Astrocyte (in vitro differentiated cells and primary cell): ENCODE data around the gene LCT. TPM values are rescaled to one million over a fixed set of nuclear protein-coding genes. Genes with fewer than 3 reads are reported as not detected.

Experiments used
- DNase-seq: peaks from one replicate; pipeline ENCODE4 v3.0.0-alpha.2; 2010; ENCODE audit warnings: low read depth
- FAIRE-seq: peaks from 2 replicates; lab custom pipeline; 2011; peaks lifted over from hg19 to GRCh38; lab: Jason Lieb, UNC
- H2AFZ ChIP-seq: 2 replicates; pipeline ENCODE4 v1.6.0; 2012; ENCODE audit warnings: low read depth, low read length, inconsistent platforms
- H3K27ac ChIP-seq: 2 replicates; pipeline ENCODE4 v1.5.1; 2011; ENCODE audit warnings: low read depth, low read length, inconsistent platforms
- H3K27me3 ChIP-seq: 2 replicates; pipeline ENCODE4 v1.6.0; 2011; ENCODE audit warnings: low read length, inconsistent platforms; ENCODE audit not compliant: insufficient read depth
- H3K36me3 ChIP-seq: 2 replicates; pipeline ENCODE4 v1.5.1; 2011; ENCODE audit warnings: low read length, inconsistent platforms; ENCODE audit not compliant: insufficient read depth
- H3K4me1 ChIP-seq: 2 replicates; pipeline ENCODE4 v1.5.1; 2011; ENCODE audit warnings: low read length, inconsistent platforms; ENCODE audit not compliant: insufficient read depth
- H3K4me2 ChIP-seq: 2 replicates; pipeline ENCODE4 v1.6.0; 2012; ENCODE audit warnings: low read length, inconsistent platforms
- H3K4me3 ChIP-seq: 2 replicates; pipeline ENCODE4 v1.5.1; 2011; ENCODE audit warnings: low read depth, mild to moderate bottlenecking, low read length, inconsistent platforms; ENCODE audit not compliant: insufficient read depth
- H3K79me2 ChIP-seq: 2 replicates; pipeline ENCODE4 v1.6.0; 2012; ENCODE audit warnings: mild to moderate bottlenecking, low read length, inconsistent platforms; ENCODE audit not compliant: insufficient read depth
- H3K9ac ChIP-seq: 2 replicates; pipeline ENCODE4 v1.6.0; 2012; ENCODE audit warnings: mild to moderate bottlenecking, low read length, inconsistent platforms
- H3K9me3 ChIP-seq: 2 replicates; pipeline ENCODE4 v1.5.1; 2012; ENCODE audit warnings: low read depth, mild to moderate bottlenecking, low read length, inconsistent platforms; ENCODE audit not compliant: insufficient read depth
- H4K20me1 ChIP-seq: 2 replicates; pipeline ENCODE4 v1.6.0; 2012; ENCODE audit warnings: low read length, inconsistent platforms; ENCODE audit not compliant: insufficient read depth
- H3K27ac Mint-ChIP-seq: one replicate; pipeline ENCODE4 v1.8.0; 2021; ENCODE audit warnings: mild to moderate bottlenecking, mixed read lengths; ENCODE audit not compliant: unreplicated experiment
- H3K27me3 Mint-ChIP-seq: one replicate; pipeline ENCODE4 v1.8.0; 2021; ENCODE audit warnings: low read depth, mixed read lengths; ENCODE audit not compliant: unreplicated experiment
- H3K36me3 Mint-ChIP-seq: one replicate; pipeline ENCODE4 v1.8.0; 2021; ENCODE audit warnings: low read depth, mixed read lengths; ENCODE audit not compliant: unreplicated experiment
- H3K4me1 Mint-ChIP-seq: one replicate; pipeline ENCODE4 v1.8.0; 2021; ENCODE audit warnings: low read depth, mixed read lengths; ENCODE audit not compliant: unreplicated experiment
- H3K4me3 Mint-ChIP-seq: one replicate; pipeline ENCODE4 v1.8.0; 2021; ENCODE audit warnings: mild to moderate bottlenecking, moderate library complexity, mixed read lengths; ENCODE audit not compliant: unreplicated experiment
- H3K9me3 Mint-ChIP-seq: one replicate; pipeline ENCODE4 v1.8.0; 2021; ENCODE audit warnings: mild to moderate bottlenecking, mixed read lengths; ENCODE audit not compliant: unreplicated experiment
- CTCF ChIP-seq: IDR thresholded peaks from 2 replicates; pipeline ENCODE4 v1.5.1; 2011; ENCODE audit warnings: low read depth, mild to moderate bottlenecking, inconsistent platforms, low read length, moderate library complexity; ENCODE audit not compliant: insufficient read depth
- EZH2 ChIP-seq: IDR thresholded peaks from 2 replicates; pipeline ENCODE4 v1.6.1; 2012; ENCODE audit warnings: mild to moderate bottlenecking, low read length, inconsistent platforms; ENCODE audit not compliant: insufficient read depth
- total RNA-seq: library from RNA; stranded (reverse); gene quantifications from 2 replicates; pipeline ENCODE4 v1.2.1, GENCODE V29; 2021

The LCT gene
- total RNA-seq, 1 donor from 2014 or later = not detected

GRCh38 chr2:135799738-135800137 lies 37.2 kb downstream of the LCT start:
- TF ChIP-seq CTCF (no peak), EZH2 (no peak)
- Mint-ChIP-seq H3K4me1 (no peaks in the 10 kb centered on the region), H3K27me3 (peaks cover 2% of the 10 kb centered on the region), H3K36me3 (no peaks in the 10 kb centered on the region), H3K27ac (no peak overlapping the region), H3K9me3 (peaks cover 5% of the 10 kb centered on the region), H3K4me3 (no peak overlapping the region)
- no peaks in the 10 kb centered on the region for H3K79me2 ChIP-seq
- H3K27me3 ChIP-seq = no peaks in the 10 kb centered on the region
- H3K9me3 ChIP-seq = peaks cover 10% of the 10 kb centered on the region
- no peak overlapping the region for H2AFZ ChIP-seq
- no peaks in the 10 kb centered on the region for H4K20me1 ChIP-seq
- H3K9ac ChIP-seq = no peak overlapping the region
- H3K27ac ChIP-seq = no peak overlapping the region
- no peaks in the 10 kb centered on the region for H3K36me3 ChIP-seq
- FAIRE-seq (no peak), DNase-seq (no peak)
- no peaks in the 10 kb centered on the region for H3K4me1 ChIP-seq
- H3K4me3 ChIP-seq = no peak overlapping the region
- no peak overlapping the region for H3K4me2 ChIP-seq

GRCh38 chr2:135798762-135799161 lies 38.2 kb downstream of the LCT start:
- H3K36me3 Mint-ChIP-seq = no peaks in the 10 kb centered on the region
- H3K9me3 Mint-ChIP-seq = peaks cover 5% of the 10 kb centered on the region
- TF ChIP-seq EZH2 = no peak
- TF ChIP-seq CTCF = peak; percentile 29
- FAIRE-seq = no peak
- DNase-seq = no peak
- H4K20me1 ChIP-seq = no peaks in the 10 kb centered on the region
- H3K27ac ChIP-seq = no peak overlapping the region
- H3K4me3 ChIP-seq = no peak overlapping the region
- peaks cover 10% of the 10 kb centered on the region for H3K9me3 ChIP-seq
- no peaks in the 10 kb centered on the region for H3K4me1 Mint-ChIP-seq
- H3K27me3 Mint-ChIP-seq = peaks cover 2% of the 10 kb centered on the region
- no peak overlapping the region for H3K27ac Mint-ChIP-seq
- no peaks in the 10 kb centered on the region for H3K4me1 ChIP-seq
- H3K27me3 ChIP-seq = no peaks in the 10 kb centered on the region
- no peaks in the 10 kb centered on the region for H3K79me2 ChIP-seq
- H2AFZ ChIP-seq = no peak overlapping the region
- no peaks in the 10 kb centered on the region for H3K36me3 ChIP-seq
- H3K4me2 ChIP-seq = no peak overlapping the region
- no peak overlapping the region for H3K9ac ChIP-seq
- H3K4me3 Mint-ChIP-seq = no peak overlapping the region

GRCh38 chr2:135798275-135798705 lies 38.7 kb downstream of the LCT start:
- H3K36me3 ChIP-seq = no peaks in the 10 kb centered on the region
- no peak overlapping the region for H3K9ac ChIP-seq
- H3K9me3 Mint-ChIP-seq = peaks cover 5% of the 10 kb centered on the region
- DNase-seq (no peak), FAIRE-seq (no peak)
- no peaks in the 10 kb centered on the region for H4K20me1 ChIP-seq
- H3K9me3 ChIP-seq = peaks cover 10% of the 10 kb centered on the region
- no peak overlapping the region for H3K4me3 ChIP-seq
- no peaks in the 10 kb centered on the region for H3K4me1 Mint-ChIP-seq
- no peak overlapping the region for H3K27ac Mint-ChIP-seq
- no peak overlapping the region for H3K27ac ChIP-seq
- H3K27me3 ChIP-seq = no peaks in the 10 kb centered on the region
- no peak overlapping the region for H2AFZ ChIP-seq
- no peaks in the 10 kb centered on the region for H3K79me2 ChIP-seq
- H3K36me3 Mint-ChIP-seq = no peaks in the 10 kb centered on the region
- H3K4me2 ChIP-seq = no peak overlapping the region
- peaks cover 2% of the 10 kb centered on the region for H3K27me3 Mint-ChIP-seq
- no peak for TF ChIP-seq EZH2
- TF ChIP-seq CTCF = no peak
- no peaks in the 10 kb centered on the region for H3K4me1 ChIP-seq
- no peak overlapping the region for H3K4me3 Mint-ChIP-seq
